HG02852 (cell line): ENCODE data around the gene CHAT.

ENCODE experiments used
- ATAC-seq: cut with Tn5 transposase; IDR thresholded peaks from one replicate; pipeline ENCODE4 v1.9.1; 2021; ENCODE audit warnings: mild to moderate bottlenecking, moderate library complexity; ENCODE audit not compliant: unreplicated experiment

CHAT gene

DNA sequence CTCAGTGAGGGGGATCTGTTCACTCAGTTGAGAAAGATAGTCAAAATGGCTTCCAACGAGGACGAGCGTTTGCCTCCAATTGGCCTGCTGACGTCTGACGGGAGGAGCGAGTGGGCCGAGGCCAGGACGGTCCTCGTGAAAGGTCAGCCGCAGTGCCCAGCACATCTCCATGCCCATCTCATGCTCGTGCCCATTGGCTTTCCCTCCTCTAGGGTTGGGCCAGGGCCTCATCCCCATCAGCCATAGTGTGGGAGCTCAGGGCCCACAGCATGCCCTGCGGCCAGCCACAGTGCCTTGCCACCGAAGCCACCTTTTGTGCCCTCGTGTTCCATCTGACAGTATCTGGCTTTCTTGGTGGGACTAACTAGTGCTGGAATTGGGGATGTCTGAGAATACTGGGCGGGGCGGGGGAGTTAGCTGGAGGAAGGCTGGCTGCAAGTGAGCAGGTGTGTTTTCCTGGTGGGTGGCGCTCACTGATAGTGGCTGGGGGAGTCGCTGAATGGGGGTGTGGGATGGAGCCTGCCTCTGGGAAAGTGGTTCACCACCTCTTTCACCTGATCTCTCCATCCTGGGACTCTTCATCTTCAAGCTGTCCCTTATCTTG, 13.9 kb downstream of the CHAT start:
- no peak for ATAC-seq

DNA sequence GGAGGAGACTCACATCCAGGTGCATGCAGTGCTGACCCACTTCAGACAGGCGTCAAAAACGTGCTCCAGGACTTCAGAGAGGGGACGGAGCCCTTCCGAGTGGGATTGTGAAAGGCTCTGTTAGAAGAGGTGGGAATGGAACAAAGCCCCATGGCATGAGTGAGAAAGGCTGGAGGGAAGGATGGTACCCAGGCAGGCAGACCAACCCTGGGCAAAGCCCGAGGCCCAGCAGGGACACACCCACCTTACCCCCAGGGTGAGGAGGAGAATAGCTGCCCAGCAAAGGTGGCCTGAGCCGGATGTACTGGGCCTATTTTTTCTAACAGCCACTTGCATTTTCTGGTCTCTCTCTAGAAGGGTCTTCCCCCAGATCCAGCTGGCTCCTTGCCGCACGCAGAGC, 14.8 kb downstream of the CHAT start:
- ATAC-seq = no peak

DNA sequence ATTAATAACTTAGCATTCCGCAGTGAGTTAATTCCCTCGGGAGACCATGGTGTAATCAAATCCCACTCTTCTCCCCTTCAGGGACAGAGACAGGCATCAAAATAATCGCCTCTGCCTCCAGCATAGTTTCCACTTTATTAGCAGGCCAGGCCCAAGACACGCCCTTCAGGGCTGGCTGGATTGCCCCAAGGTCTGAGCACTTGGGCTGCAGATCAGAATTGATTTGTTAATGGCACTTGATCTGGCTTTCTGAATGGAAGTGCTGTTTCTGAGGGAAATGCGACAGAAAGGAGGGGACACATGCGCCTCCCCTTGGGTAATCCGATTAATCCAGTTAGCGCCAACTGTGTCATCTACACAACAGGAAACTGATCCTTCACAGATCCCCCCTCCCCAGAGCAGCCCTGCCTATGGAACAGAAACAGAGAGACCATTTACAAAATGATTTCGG, 15.6 kb downstream of the CHAT start:
- no peak for ATAC-seq

DNA sequence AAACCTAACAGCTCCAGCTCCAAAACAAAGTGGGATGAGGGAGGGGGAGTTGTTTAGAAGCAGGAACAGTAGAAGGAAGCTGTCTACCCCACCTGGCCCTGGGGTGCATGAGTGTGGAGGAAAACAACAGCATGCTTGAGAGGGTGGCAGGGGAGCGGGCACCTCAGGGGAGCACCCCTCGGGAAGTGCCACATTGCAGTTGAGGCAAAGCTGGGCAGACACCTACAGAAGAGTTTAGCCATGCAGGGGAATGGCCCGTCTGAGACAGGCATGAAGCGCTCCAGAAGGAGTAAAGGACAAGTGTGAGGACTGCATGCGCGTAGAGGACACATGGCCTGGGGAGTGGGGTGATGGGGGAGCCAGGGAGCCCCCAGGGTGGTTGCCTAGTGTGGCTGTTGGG, 18.1 kb downstream of the CHAT start:
- no peak for ATAC-seq

DNA sequence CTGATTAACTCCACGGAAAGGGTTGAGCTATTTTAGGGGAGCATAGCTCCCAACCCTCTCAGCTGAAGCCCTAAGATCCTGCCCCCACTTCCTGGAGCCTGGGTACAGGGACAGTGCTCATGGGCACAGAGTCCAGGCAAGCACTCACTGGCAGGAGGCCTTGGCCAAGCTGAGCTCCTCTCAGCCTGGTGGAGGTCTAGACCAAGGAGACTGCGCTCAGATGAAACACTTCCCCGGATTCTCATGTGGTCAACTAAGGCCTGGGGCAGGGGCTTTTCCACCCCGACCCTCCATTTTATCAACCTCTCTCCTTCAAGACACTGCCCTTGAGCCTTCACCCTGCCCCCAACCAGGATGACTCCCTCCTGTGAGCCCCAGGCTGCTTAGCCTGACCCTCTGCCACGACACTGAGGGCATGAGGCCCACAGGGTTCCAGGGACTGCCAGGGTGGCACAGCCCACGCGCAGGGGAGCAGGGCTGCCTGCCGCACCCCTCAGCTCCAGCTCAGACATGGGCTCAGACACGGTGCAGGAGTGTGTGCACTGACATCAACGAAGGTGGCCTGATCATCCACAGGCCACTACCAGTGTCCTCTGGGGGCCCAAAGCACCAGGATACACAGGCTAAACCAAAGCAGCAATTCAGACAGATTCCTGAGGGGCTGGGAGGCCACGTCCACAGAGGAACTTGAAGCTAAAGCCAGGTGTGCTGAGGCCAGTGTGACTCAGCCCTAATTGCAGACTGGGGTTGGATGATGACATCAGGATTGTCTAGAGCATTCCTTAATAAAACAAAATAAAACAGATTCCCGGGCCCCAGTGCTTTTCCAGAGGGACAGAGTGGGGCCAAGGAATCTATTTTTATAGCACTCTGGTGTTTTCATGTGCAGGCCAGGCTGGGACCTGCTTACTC, 18.8 kb downstream of the CHAT start:
- no peak for ATAC-seq

DNA sequence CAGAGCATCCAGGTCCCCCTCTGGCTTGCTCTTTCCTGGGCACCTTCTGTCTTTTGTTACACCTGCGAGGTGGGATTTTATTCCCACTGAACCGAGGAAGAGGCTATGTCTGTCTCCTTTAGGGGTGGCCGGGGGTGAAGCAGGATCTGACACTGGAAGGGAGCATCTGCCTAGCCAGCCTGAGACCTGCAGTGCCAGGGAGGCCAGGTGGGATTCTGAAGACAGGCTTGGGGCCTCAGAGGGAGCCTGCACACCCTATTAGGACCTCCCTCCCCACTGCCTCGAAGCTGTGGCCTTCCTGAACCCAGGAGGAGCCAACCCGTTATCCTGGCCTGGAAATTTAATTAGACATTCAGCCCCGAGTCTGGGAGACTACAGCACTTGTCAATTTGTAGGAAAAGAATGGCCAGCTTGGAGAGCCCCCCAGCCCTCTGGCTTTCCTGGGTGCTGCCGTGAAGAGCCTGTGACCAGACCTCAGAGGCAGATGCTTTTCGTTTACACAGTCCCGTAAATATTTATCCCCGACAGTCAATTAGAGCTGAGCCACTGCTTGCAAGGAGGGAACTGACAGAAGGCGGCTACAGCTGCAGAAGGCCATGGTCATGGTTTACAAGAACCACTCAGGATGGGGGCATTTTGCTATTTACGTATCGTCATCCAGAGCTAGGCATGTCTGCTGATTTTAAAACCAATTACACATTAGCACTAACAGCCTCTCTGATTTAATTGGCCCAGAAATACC, 19.7 kb downstream of the CHAT start:
- ATAC-seq = no peak

DNA sequence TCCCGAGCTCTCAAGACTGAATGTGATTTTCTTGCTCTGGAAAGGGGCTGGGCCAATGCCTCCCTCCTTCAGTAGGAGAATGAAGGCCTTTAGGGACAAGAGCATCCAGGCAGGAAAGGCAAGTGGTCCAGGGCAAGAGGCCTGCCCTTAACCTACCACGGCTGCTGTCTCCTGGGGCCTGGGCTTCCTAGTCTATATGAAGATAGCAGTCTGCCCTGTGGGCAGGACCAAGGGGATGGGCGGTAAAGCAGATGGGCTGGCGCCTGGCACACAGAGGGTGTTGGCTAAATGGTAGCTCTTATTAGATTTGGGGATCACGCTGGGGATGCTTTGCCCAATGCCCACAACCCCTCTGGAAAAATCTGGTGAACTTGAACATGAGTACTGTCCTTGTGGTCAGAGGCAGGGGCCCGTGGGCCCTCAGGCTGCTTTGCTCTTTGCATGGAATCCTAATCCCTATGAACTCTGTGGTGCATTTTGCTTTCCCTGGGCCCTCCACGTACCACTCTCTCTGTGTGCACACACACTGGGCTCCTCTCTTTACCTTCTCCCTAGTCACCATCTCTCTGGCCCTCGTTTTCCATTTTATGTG, 20.3 kb downstream of the CHAT start:
- no peak for ATAC-seq

DNA sequence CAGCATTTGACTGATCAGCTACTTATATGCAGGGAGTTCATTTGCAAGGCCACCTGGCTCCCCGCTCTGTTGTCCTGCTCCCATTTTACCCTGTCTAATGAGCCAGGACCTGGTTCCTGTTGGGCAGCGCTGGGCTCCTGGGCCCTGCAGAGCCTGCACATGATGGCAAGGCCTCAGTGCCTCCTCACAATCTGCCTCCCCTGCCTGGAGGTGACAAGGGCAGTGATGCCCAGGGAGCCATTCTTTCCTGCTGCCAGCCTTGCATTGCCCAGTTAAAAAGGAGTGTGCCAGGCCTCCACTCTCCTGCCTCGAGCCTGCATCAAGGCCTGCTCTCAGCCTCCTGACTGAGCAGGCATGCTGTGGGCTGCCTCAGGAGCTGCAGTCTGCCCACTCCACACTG, 28.5 kb downstream of the CHAT start:
- ATAC-seq = no peak

DNA sequence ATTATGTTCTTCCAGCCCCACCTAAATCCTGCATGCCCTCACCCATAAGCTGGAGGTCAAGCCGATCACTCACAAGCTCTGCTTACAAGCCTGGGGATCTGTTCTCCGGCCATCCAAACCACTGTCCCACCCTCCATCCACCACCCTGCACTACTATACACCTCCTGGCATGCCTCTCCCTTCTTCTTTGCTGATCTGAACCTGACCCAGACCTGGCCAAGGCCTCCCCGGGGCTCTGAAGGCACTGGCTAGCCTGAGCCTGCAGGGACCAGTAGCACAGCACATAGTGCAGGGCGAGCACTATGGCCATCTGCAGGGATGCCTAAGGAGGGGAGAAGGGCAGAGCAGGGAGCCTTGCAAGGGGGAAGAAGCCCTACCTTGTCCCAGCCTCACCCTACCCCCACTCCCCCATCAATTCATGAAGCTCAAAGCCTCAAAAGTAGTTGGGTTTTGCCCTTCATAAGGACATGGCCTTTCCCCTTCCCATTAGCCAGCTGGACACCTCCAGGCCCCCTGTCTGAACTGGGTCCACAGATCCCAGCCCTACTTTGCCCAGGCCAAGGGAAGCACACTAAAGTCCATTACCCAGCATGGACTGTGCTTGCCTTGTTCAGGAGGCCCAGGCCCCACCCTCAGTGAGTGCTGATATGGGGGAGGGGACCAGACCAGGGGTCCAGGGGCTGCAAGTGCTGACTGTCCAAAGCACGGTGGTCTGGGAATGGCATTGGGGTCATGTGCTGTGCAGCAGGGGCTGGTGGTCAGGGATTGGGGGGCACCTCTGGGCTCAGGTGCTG, 29.6 kb downstream of the CHAT start:
- ATAC-seq = no peak

DNA sequence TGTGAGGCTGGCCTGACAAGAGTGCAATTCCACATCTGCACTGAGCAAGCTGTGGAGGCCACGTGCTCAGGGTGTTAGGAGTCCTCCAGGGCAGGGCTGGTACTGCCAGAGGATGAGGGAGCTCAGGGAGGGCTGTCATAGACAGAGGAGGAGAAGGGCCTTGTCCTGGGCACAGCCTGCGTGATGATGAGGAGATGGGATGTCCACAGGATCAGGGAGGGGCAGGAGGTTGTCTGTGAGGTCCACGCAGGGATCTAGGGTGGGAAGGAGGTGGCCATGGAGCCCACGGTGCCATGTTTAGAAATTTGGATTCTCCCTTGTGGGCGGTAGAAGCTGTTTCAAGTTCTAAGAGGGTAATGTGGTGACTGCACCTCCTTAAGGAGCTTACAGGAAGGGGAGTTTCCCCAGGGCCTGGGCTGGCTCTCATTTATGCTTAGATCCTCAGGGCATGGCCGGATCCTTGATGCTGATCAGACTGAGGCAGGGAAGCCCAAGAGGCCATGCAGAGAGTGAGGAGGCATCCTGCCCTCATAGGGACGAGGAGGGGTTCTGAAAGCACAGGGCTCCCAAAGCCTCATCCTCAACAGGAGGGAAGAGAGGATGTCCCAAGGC, 30.3 kb downstream of the CHAT start:
- ATAC-seq = no peak

DNA sequence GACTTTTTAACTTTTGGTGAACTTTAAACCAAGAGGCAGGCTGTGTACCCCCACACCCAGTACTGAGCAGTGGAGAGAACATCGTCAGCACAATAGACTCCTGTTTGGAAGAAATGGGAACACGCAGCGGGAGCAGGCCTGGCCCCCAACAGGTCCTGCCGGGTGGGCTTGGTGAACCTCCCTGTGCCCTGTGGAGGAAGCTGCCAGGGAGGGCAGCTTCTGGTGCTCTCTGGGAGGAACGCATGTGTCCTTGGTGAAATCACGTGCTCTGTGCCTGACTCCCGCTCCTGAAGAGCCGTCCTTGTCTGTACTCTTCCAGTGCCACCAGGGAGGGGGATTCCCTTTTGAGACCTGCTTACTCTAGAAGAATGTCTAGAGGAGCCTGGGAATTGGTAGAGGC, 31.6 kb downstream of the CHAT start:
- ATAC-seq = no peak

DNA sequence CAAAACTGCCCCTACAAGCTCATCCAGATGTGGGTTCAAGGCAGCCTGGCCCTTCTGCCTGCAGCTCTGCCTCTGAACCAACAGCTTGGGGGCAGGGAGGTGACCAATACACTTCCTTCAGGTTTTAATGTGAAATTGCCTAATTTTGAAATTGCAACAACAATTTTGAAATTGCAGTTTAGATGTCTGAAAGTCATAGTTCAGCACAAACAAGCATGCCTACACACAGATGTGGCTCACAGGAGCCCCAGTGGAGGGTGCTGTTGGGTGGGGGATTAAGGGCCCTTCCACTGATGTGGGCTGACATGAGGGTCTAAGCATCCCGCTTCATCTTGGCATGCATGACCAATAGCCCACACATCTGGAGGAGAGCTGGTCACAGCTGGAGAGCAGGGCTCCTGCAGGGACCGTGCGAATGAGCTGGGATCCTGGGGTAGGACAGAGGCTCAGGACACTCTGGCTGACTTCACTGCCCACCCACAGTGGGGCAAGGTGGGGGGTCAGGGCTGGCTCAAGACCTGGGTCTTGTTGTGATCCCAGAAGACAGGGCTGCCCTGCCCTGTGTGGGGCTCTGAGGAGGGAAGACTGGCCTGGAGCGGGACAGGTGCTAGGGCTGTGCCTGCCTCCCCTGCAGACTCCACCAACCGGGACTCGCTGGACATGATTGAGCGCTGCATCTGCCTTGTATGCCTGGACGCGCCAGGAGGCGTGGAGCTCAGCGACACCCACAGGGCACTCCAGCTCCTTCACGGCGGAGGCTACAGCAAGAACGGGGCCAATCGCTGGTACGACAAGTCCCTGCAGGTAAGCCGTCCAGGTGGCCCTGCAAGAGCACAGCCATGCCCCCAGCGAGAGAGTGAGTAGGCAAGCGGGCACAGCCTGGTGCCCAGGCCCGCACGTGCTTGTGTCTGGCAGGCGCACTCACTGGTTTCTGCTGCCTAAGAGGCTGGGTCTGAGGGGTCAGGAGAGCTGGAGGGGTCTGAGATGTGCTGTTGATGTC, 32.3 kb downstream of the CHAT start:
- ATAC-seq = no peak

DNA sequence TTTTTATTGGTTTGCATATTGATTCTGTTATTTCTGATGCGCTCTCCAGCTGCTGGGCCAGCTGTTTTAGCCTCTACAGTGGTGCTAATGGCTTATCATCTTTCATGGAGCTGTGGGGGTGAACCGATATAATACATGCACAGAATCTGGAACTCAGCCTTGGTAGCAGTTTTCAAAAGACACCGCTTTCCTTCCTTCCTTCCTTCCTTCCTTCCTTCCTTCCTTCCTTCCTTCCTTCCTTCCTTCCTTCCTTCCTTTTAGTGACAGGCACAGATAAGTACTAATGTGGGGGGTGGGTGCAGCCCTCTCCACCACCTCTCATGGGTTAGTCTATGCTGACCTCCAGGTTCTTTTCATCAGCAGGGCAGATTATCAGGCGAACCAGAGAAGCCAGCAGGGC, 33.7 kb downstream of the CHAT start:
- ATAC-seq = no peak

DNA sequence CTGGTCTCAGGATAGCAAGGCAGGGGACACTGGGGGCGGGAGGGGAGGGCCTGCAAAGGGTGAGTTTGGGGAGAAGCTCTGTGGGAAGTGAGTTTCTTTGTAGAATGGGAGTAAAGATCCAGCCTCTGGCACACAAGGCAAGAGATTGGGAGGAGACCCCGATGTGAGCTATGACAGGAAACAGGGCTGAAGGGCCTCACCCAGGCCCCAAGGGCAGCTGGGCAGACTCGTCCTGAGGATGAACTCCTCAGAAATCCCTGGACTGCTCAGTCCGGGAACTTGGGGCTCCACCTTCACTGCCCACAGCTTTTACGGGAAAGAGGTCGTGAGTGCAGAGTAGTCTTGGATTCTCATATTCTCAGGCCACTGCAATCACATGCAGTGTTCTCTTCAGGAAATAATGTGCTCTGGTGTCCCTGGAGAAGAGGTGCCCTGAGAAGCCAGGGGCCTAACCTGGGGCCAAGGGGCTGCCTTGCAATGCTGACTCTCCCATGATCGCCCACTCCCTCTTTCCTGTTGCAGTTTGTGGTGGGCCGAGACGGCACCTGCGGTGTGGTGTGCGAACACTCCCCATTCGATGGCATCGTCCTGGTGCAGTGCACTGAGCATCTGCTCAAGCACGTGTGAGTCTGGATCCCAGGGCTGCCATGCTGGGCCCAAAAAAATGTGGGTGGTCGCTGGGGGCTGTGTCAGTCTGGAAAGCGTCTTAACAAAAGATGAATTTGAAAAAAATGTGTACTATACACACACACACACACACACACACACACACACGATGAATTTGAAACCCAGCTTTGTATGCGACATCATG, 34.4 kb downstream of the CHAT start:
- ATAC-seq = no peak

DNA sequence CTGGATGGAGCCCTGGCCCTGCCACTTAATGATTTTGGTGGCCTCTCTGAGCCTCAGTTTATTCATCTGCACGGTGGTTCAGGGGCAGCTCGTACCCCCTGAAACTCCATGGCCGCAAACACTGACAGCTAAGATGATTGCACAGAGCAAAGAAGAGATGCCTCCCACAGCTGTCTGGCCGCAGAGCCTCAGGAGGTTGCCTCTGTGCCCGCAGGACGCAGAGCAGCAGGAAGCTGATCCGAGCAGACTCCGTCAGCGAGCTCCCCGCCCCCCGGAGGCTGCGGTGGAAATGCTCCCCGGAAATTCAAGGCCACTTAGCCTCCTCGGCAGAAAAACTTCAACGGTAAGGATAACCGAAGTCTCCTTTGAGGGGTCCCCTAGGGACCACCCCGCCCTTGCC, 35.5 kb downstream of the CHAT start:
- no peak for ATAC-seq

DNA sequence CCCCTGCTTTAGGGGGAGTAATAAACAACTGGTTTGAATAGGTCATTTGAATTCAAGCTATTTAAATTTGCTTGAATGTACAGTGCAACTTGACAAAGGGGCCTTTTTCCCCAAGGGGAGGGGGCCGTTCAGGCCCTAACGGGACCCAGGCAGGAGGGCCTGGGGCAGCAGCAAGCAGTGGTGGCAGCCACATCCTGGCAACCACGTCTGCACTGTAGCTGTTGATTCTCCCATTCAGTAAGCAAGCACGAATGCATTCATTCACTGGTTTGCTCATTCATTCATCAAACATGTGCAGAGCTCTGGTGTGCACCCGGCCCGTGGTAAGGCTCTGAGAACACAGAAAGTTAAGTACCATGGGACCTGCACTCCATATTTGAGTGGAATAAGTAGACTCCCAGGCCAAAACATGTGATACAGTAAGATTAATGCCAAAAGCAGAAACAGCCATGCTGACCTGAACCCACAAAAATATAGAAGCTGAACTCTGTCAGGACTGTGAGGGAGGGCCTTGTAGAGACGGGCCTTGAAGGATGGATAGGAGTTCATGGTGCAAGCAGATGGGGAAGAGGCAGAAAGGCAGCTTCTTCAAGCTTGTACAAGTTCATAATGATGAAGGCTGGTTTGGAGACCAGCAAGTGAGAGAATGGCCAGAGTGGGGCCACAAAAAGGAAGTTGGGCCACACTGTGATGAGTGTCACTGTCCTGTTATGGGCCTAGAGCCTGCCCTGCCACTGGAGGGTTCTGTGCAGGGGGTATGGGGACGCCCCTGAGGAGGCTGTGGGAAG, 36.3 kb downstream of the CHAT start:
- ATAC-seq = no peak

DNA sequence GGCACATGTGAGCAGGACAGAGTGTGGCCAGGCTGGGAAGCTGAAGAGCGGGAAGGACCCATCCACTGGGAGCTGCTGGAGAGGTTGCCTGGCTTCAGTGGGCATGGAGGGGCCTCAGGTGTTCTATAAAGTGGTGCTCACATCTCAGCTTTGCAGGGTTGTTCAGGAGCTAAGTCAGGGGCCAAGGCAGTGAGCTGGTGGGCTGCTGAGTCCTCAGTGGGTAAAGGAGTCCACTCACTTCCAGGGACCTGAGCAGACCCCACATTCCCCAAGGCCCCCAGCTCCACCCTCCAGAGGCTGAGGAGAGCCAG, 36.8 kb downstream of the CHAT start:
- no peak for ATAC-seq
